A204.1 (cell line): ENCODE data around the gene RTN4IP1.
"Not testable (repeated sequence)": the region's sequence is repeated elsewhere in the genome, so short reads cannot be mapped to it uniquely, and the experiment has no call there.

Experiments
- FAIRE-seq: peaks from 2 replicates; lab custom pipeline; 2012; peaks lifted over from hg19 to GRCh38; lab: Jason Lieb, UNC

The RTN4IP1 gene

DNA sequence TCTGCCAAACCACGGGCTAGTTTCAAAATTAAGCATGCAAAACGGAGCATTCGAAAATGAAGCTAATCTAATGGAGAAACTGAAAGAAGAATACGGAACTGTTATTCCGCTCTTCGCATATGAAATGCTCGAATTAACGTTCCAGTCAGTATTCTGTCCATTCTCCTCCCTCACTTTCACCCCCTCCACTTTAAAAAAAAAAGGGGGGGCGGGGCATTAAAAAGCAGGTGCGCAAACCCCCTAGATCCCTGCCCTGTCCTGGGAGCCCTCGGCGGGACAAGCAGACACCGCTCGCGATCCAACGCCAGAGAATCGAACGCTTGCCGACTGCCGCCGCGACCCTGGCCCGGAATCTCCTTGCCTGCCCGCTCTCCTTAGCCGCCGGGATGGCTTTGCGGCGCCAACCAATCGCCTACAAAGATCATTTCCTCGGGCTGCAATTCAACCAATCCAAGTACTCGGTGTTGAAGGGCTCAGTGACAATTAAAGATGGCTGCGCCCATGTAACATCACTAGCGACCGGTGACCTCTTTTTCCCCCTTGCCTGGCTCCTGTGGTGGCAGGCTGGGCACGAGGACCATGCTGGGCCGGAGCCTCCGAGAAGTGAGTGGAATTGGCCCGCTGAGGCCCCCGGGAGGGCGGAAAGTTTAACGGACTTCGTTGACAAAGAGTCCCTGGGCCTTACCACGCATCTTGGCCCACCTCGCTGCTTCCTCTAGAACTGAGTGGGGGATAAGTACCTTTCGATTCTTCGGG lies at the start of gene RTN4IP1, which contains the start of gene QRSL1:
RTN4IP1 (minus strand) TSS at position 396 of the 756 bp plus-strand sequence. CDS start 477 bp downstream, outside the sequence.
QRSL1 (plus strand) TSS at position 476 of the 756 bp plus-strand sequence; CDS start at position 580, 104 bp downstream.
- FAIRE-seq: peak; percentile 49

DNA sequence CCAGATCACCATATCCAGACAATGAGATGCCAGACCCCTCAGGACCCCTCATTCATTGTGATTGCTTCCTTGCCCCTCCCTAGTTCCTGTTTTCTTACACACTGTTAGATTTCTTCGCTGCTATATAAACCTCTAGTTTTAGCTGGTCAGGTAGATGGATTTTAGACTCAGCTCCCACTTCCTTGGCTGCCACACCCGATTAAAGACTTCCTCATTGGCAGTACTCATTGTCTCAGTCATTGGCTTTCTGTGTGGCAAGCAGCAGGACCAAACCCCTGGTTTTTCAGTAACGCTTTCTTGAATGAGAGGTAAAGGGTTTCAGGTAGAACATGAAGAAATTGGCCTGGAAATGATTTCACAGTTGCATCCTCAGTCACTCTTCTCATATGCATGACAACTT lies 48.0 kb upstream of the RTN4IP1 start:
- no peak for FAIRE-seq

- no peak for FAIRE-seq
Observed at GRCh38 chr6:106674541-106675229, 45.4 kb upstream of the RTN4IP1 start.

GRCh38 chr6:106671651-106672050 lies 42.4 kb upstream of the RTN4IP1 start:
- no peak for FAIRE-seq

DNA sequence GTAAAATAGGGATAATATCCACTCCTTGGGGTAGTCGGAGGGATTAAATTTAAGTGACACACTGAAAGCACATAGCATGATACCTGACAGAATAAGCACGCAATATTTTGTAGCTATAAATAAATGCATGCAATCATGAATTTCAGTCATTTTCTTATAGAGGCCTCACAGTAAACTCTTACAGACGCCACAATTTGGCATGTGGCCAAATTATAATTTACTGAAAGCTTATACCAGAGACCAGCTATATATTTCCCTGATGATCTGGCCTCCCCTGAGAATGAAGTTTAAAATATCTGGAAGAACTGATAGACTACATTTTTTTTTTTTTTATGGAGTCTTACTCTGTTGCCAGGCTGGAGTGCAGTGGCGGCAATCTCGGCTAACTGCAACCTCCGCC lies 40.9 kb upstream of the RTN4IP1 start:
- FAIRE-seq: no peak

DNA sequence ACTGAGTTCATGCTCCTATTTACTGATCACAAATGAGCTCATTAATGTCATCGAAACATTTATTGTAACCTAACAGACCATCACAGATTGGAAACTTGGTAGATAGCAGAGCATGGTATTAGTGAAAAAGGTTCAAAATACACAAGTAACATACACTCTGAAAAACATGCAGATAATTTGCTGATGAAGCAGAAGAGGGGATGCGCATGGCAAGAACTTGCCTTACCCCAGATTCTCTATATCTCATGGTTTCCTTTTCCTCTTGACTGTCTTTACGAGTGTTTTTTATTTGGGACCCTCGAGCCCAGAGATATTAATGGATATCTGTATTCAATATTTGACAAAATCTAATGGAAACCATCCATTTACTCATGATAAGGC lies 37.7 kb upstream of the RTN4IP1 start:
- FAIRE-seq: no peak

- FAIRE-seq: no peak
Observed at GRCh38 chr6:106666282-106667021, 37.2 kb upstream of the RTN4IP1 start.

DNA sequence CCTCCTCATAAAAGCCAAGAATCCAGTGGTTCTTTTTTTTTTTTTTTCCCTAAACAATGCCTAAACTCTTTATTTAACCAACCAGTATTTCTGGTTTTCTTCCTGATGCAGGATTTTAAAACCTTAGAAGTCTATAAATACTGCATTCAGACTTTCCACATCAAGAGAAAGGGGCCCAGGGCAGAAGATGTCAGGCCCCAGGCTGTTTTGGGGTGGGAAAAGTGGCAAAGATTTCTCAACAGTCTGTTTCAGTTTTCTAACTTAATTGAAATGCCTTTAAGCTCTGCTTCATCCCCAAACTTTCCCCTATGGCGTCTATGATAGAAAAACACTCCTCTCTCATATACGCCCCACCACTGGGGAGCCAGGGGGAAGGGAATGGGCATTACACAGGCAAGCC lies 33.2 kb upstream of the RTN4IP1 start:
- FAIRE-seq: no peak

- no peak for FAIRE-seq
Observed at GRCh38 chr6:106659859-106660258, 30.6 kb upstream of the RTN4IP1 start.

DNA sequence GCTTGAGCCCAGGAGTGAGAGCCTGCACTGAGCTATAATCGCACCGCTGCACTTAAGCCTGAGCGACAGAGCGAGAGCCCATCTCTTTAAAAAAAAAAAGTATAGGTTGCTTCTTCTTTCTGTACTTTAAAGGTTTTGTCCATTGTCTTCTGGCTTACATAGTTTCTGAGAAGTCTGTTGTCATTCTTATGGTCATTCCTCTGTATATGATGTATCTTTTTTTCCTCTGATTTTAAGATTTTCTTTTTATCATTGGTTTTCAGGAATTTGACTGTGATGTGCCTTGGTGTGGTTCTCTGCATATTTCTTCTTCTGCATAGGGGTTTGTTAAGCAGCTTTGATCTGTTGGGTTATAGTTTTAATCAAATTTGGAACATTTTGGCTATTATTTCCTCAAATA lies 29.2 kb upstream of the RTN4IP1 start:
- FAIRE-seq: no peak

DNA sequence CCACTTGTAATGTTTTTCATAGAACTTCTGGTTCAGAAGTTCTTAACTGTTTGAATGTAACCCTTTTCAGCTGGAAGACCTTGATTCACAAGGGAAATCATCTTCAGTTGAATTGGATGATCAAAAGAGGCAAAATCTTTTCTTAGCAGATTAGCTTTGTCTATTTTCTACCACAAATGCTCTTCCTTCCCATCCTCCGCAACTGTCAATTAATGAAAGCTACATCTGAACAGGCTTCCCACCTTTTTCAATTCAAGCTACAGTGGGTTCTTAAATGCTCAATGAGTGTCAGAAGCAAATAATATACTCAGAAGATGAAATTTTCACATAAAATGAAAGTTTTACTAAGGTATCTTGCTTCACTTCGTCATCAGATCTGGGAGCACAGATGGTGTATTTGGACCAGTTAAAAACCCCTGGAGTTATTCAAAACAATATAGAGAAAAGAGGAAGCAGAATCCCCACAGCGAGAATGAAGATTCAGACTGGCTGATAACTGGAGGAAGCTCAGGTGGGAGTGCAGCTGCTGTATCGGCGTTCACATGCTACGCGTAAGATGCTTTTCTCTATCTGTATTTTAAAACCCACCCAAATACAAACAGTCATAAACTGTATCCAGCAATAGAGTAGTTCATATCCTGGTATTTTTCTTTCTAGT lies 19.5 kb upstream of the RTN4IP1 start:
- FAIRE-seq: no peak

- no peak for FAIRE-seq
Observed at GRCh38 chr6:106643061-106643460, 13.8 kb upstream of the RTN4IP1 start.

- FAIRE-seq: no peak
Observed at GRCh38 chr6:106642476-106642875, 13.2 kb upstream of the RTN4IP1 start.

DNA sequence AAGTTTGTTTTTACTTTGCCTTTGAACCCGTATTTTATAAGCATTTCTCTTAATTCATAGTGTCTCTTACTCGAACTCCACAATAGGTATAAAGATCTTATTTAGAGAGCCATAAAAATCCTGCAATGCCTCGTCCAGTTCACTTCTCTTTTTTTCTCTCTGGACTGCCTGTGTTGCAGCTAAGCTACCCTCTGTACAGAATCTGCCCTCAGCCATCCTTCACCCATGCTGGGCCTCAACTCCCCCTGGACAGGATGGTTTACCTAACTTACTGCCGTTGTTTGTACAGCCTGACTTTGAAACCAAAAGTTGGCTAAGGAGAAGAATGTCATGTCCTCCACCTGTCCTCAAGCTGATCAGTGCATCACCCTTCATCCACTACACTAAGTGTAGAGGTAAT lies 10.5 kb upstream of the RTN4IP1 start:
- no peak for FAIRE-seq

- FAIRE-seq: no peak
Observed at GRCh38 chr6:106637717-106638341, 8.5 kb upstream of the RTN4IP1 start.

DNA sequence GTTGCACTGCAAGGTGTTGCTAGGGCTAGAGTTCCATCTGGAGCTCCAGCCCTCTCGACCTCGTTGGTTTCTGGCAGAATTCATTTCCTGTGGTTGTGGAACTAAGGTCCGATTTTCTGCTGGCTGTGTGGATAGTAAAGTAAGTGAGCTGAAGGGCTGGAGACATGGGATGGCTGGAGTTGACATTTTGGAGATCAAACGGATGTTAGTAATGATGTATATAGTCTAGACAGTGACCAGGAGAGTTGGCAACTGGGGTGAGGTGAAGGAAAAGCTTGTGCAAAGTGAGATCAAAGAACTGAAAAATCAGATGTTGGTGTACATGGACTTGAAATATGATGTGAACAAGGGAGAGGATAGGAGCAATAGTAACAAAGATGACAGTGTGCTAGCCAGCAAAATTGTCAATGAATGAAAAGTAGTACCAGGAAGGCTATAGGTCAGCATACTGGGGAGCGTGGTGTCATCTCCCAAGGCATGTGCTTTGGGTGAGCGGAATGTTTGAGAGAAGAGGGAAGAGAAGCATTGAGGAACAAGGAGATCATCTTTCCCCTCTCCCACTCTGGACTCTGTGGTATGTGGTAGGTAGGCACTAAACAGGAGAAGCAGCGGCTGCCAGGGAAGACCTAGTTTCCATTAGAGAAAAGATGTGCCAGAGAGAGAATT lies 7.9 kb upstream of the RTN4IP1 start:
- no peak for FAIRE-seq

- no peak for FAIRE-seq
Observed at GRCh38 chr6:106634565-106634964, 5.3 kb upstream of the RTN4IP1 start.

GRCh38 chr6:106631346-106631745 lies 2.0 kb upstream of the RTN4IP1 start:
- FAIRE-seq: no peak

- no peak for FAIRE-seq
Observed at GRCh38 chr6:106630366-106630765, 1.1 kb upstream of the RTN4IP1 start.

DNA sequence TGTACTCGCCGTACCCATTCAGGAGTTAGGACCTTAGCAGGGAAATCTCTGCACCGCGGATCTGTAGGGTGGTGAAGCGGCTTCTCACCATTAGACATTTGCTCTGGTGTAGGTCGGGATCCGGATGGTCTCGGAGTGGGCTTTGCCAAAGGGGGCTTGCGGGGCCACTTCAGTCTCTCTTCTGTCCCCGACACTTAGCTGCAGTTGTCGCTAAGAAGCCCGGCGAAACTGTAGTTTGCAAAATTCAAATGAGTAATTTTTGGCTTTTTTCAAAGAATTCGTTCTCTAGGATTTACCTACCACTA lies 513 bp upstream of the RTN4IP1 start:
- FAIRE-seq: no peak

DNA sequence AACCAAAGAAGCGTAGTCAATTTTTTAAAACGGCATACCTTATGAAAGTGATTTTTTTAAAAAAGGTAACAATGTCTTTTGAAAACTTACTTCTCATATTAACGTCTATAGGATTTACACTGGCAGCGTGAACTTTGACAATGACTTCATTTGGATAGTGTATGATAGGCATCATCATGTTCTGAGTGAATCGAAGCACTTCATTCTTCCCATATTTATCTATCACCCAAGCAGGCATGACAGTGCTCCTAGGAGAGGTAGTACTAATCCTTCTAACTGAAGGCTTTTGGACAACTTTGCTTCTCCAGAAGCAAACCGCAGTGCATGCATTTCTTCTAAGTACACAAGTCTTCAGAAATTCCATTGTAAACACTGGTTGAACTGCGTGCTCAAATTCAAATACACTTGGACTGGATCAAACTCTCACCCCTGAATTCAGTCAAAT lies 618 bp downstream of the RTN4IP1 start:
- no peak for FAIRE-seq

- not testable (repeated sequence) for FAIRE-seq
Observed at GRCh38 chr6:106627760-106628159, 1.5 kb downstream of the RTN4IP1 start.
